IPS-20b (cell line): ENCODE measurements around the gene CPSF3.

Experiments
- H3K27ac ChIP-seq: one replicate; pipeline ENCODE4 v1.5.1; 2013; ENCODE audit warnings: low read length
- H3K27me3 ChIP-seq: 2 replicates; pipeline ENCODE4 v1.6.1; 2013; ENCODE audit warnings: mild to moderate bottlenecking, low read length, inconsistent platforms; ENCODE audit not compliant: insufficient read depth
- H3K36me3 ChIP-seq: 2 replicates; pipeline ENCODE4 v1.6.1; 2013; ENCODE audit warnings: low read depth, mild to moderate bottlenecking, inconsistent platforms, low read length, moderate library complexity; ENCODE audit not compliant: insufficient read depth
- H3K4me1 ChIP-seq: 2 replicates; pipeline ENCODE4 v1.6.1; 2013; ENCODE audit warnings: mild to moderate bottlenecking, control low read depth, inconsistent platforms, low read length, moderate library complexity; ENCODE audit not compliant: insufficient read depth
- H3K4me3 ChIP-seq: 2 replicates; pipeline ENCODE4 v1.5.1; 2013; ENCODE audit warnings: mild to moderate bottlenecking, low read length, inconsistent platforms
- H3K9ac ChIP-seq: 2 replicates; pipeline ENCODE4 v1.6.1; 2013; ENCODE audit warnings: low read depth, mild to moderate bottlenecking, inconsistent platforms, low read length, moderate library complexity
- H3K9me3 ChIP-seq: 2 replicates; pipeline ENCODE4 v1.6.1; 2013; ENCODE audit warnings: mild to moderate bottlenecking, low read depth, low read length, inconsistent platforms; ENCODE audit not compliant: insufficient read depth

CPSF3 gene

DNA sequence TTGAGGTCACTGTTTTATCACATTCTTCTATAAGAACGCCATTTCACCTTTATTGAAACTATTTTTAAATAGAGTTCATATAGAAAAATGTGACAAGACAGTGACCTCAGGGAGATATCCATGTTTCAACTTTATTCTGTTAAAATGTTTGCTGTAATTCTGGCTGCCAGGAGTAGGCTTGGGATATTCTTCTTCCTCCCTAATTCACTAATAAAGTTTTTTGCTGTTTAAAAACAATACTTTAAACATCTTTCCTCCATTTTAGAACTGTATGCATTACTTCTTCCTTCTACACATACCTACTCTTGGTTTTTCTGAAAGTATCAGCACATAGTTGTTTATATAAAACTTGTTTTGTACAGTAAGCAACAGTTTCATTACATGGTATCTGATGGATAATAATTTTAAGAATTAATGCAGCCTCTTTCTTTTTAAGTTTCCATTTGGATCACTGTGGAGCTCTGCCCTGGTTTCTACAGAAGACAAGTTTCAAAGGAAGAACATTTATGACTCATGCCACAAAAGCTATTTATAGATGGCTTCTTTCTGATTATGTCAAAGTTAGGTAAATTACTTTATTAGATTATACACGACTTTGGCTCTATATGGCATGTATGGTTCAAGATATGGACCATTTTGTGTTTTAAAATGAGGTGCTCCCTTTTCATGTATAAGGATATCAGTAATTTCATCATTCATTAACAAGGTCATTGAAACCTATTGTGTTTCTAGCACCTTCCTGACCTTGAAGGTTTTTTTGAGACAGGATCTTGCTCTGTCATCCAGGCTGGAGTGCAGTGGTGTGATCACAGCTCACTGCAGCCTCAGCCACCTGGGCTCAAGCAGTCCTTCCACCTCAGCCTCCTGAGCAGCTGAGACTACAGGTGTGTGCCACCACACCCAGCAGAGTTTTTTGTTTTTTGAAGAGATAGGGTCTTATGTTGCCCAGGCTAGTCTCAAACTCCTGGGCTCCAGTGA lies 7.2 kb downstream of the CPSF3 start:
- Histone ChIP-seq H3K36me3 (peaks cover 73% of the 10 kb centered on the region), H3K27me3 (no peaks in the 10 kb centered on the region), H3K9ac (no peak overlapping the region), H3K27ac (no peak overlapping the region), H3K4me3 (no peak overlapping the region), H3K9me3 (no peaks in the 10 kb centered on the region), H3K4me1 (no peaks in the 10 kb centered on the region)

DNA sequence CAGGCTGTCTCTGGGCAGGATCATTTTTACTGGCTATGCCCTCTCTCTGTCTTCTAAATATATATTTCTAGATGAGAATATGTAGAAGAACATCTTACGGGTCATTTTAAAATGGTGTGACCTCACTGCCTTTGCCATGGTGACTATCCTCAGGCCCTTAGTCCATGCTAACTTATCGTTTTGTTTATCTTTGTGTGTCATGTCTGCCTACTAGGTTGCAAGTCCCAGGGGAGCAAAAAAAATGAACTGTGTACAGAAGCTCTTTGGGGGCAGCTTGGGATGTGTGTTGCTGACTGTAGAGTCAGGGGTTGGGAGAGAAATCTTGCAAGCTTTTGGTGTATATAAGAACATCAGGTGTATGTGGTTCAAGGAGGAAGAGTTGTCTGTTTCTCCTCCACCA lies 11.0 kb downstream of the CPSF3 start:
- H3K4me3 ChIP-seq: no peak overlapping the region
- H3K9me3 ChIP-seq: no peaks in the 10 kb centered on the region
- peaks cover 89% of the 10 kb centered on the region for H3K36me3 ChIP-seq
- H3K27ac ChIP-seq: no peak overlapping the region
- no peaks in the 10 kb centered on the region for H3K4me1 ChIP-seq
- H3K27me3 ChIP-seq: no peaks in the 10 kb centered on the region
- H3K9ac ChIP-seq: no peak overlapping the region

DNA sequence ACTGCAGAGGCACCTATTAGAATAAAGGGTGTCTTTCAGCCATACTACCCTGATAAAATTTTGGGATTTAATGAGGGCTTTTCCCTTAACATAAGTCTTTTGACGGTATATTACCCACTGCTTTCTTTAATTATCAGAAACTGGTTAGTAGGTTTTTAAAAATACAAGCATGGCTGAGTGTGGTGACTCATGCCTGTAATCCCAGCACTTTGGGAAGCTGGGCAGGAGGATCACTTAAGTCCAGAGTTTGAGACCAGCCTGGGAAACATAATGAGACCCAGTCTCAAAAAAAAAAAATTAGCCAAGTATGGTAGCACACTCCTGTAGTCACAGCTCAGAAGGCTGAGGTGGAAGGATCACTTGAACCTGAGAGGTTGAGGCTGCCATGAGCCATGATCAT lies 16.1 kb downstream of the CPSF3 start:
- Histone ChIP-seq H3K9me3 (no peaks in the 10 kb centered on the region), H3K27ac (no peak overlapping the region), H3K4me1 (no peaks in the 10 kb centered on the region), H3K9ac (no peak overlapping the region), H3K27me3 (no peaks in the 10 kb centered on the region), H3K36me3 (peaks cover 87% of the 10 kb centered on the region), H3K4me3 (no peak overlapping the region)

DNA sequence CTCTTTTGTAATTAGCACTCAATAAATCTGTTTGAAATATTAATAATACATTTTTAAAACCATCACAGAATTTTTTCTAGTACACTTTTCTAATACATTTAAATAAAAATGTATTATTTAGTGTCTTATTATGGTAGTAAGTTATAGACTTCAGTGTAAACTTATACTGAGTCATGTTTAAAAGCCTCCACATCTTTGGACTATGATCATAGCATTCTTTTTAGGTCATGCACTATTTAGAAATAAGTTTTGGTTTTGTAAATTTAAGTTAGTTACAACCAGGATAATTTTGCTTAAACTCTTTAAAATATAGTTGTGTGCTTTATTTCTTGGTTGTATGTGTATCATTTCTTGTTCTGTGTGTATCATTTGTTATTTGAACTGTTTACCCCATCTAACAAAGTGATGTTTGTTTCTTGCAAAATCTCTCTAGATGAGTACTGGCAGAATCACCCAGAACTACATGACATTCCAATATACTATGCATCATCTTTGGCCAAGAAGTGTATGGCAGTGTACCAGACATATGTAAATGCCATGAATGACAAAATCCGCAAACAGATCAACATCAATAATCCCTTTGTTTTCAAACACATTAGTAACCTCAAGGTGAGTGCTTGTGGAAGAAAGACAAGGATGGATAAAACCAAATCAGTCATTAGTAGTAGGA lies 16.7 kb downstream of the CPSF3 start:
- H3K4me3 ChIP-seq: no peak overlapping the region
- H3K36me3 ChIP-seq: peaks cover 87% of the 10 kb centered on the region
- H3K4me1 ChIP-seq: no peaks in the 10 kb centered on the region
- no peak overlapping the region for H3K27ac ChIP-seq
- H3K9me3 ChIP-seq: no peaks in the 10 kb centered on the region
- no peaks in the 10 kb centered on the region for H3K27me3 ChIP-seq
- no peak overlapping the region for H3K9ac ChIP-seq

GRCh38 chr2:9441556-9441955 lies 18.1 kb downstream of the CPSF3 start:
- Histone ChIP-seq H3K27me3 (no peaks in the 10 kb centered on the region), H3K27ac (no peak overlapping the region), H3K36me3 (peaks cover 89% of the 10 kb centered on the region), H3K9ac (no peak overlapping the region), H3K4me3 (no peak overlapping the region), H3K9me3 (no peaks in the 10 kb centered on the region), H3K4me1 (no peaks in the 10 kb centered on the region)

- no peaks in the 10 kb centered on the region for H3K4me1 ChIP-seq
- H3K27me3 ChIP-seq: no peaks in the 10 kb centered on the region
- no peaks in the 10 kb centered on the region for H3K9me3 ChIP-seq
- H3K36me3 ChIP-seq: peaks cover 89% of the 10 kb centered on the region
- no peak overlapping the region for H3K27ac ChIP-seq
- no peak overlapping the region for H3K9ac ChIP-seq
- no peak overlapping the region for H3K4me3 ChIP-seq
Measured at GRCh38 chr2:9443526-9443925, 20.1 kb downstream of the CPSF3 start.

GRCh38 chr2:9445089-9445488 lies 21.6 kb downstream of the CPSF3 start:
- no peaks in the 10 kb centered on the region for H3K9me3 ChIP-seq
- H3K36me3 ChIP-seq: peaks cover 89% of the 10 kb centered on the region
- no peaks in the 10 kb centered on the region for H3K27me3 ChIP-seq

GRCh38 chr2:9451231-9451630 lies 27.8 kb downstream of the CPSF3 start:
- H3K4me1 ChIP-seq: no peaks in the 10 kb centered on the region
- no peaks in the 10 kb centered on the region for H3K9me3 ChIP-seq
- H3K27me3 ChIP-seq: no peaks in the 10 kb centered on the region
- H3K4me3 ChIP-seq: no peak overlapping the region
- peaks cover 87% of the 10 kb centered on the region for H3K36me3 ChIP-seq
- H3K27ac ChIP-seq: no peak overlapping the region
- no peak overlapping the region for H3K9ac ChIP-seq

More at GRCh38 chr2:9445089-9445488, 21.6 kb downstream of the CPSF3 start:
- Histone ChIP-seq H3K4me1 (no peaks in the 10 kb centered on the region), H3K4me3 (no peak overlapping the region), H3K9ac (no peak overlapping the region), H3K27ac (no peak overlapping the region)

DNA sequence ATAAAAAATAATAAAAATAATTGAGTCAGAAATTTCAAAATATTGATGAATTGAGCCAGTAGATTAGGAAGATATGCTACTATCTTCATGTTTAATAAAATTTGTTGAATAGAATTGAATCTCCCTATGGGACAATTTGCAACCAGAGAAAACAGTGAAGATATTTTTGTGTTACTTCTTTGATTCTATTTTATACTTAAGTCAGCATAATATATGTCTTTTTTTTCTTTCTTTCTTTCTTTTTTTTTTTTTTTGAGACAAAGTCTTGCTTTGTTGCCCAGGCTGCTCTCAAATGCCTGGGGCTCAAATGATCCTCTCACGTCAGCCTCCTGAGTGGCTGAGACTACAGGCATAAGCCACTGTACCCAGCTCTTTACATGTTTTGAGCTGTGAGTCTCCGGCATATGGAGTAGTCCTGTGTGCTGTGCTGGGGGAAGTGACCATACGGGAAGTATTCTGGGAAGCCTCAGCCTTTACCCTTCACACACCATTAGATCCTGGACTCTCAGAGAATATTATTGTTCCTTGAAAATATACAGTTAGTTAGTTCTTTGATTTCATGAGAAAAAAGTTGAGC lies 37.1 kb downstream of the CPSF3 start:
- Histone ChIP-seq H3K4me1 (no peaks in the 10 kb centered on the region), H3K27me3 (no peaks in the 10 kb centered on the region), H3K4me3 (no peak overlapping the region), H3K9me3 (no peaks in the 10 kb centered on the region), H3K9ac (no peak overlapping the region), H3K36me3 (peaks cover 83% of the 10 kb centered on the region), H3K27ac (no peak overlapping the region)

- Histone ChIP-seq H3K27ac (no peak overlapping the region), H3K9ac (no peak overlapping the region), H3K4me1 (no peaks in the 10 kb centered on the region), H3K4me3 (no peak overlapping the region), H3K9me3 (no peaks in the 10 kb centered on the region), H3K27me3 (no peaks in the 10 kb centered on the region), H3K36me3 (peaks cover 83% of the 10 kb centered on the region)
Measured at GRCh38 chr2:9461079-9461478, 37.6 kb downstream of the CPSF3 start.

GRCh38 chr2:9462313-9462712 lies 38.9 kb downstream of the CPSF3 start:
- no peaks in the 10 kb centered on the region for H3K27me3 ChIP-seq

More at GRCh38 chr2:9462313-9462712, 38.9 kb downstream of the CPSF3 start:
- Histone ChIP-seq H3K27ac (no peak overlapping the region), H3K9ac (no peak overlapping the region), H3K4me1 (no peaks in the 10 kb centered on the region), H3K9me3 (no peaks in the 10 kb centered on the region), H3K4me3 (no peak overlapping the region), H3K36me3 (peaks cover 81% of the 10 kb centered on the region)
